T-helper 2 cell treated with Interferon-gamma antibody and Interleukin-4, amounts not matched to agents 5 μg/mL and 100 μg/mL, for 36 hours (primary cell): ENCODE measurements around the gene OTULINL.

Experiments
- DNase-seq: peaks from one replicate; pipeline ENCODE4 v3.0.0; 2021; ENCODE audit warnings: low spot score
- H3K27ac Mint-ChIP-seq: one replicate; pipeline ENCODE4 v1.8.0; 2021; ENCODE audit warnings: mild to moderate bottlenecking, mixed read lengths
- H3K27me3 Mint-ChIP-seq: one replicate; pipeline ENCODE4 v1.8.0; 2021; ENCODE audit warnings: low read depth, mixed read lengths
- H3K36me3 Mint-ChIP-seq: one replicate; pipeline ENCODE4 v1.8.0; 2021; ENCODE audit warnings: low read depth, mixed read lengths
- H3K4me1 Mint-ChIP-seq: one replicate; pipeline ENCODE4 v1.8.0; 2021; ENCODE audit warnings: low read depth, mixed read lengths
- H3K4me3 Mint-ChIP-seq: one replicate; pipeline ENCODE4 v1.8.0; 2022; ENCODE audit warnings: mild to moderate bottlenecking, moderate library complexity, mixed read lengths
- H3K9me3 Mint-ChIP-seq: one replicate; pipeline ENCODE4 v1.8.0; 2021; ENCODE audit warnings: mixed read lengths

The OTULINL gene

GRCh38 chr5:14581891-14582796 lies 552 bp downstream of the OTULINL start:
- Mint-ChIP-seq H3K4me3 (peak overlapping the region; percentile 86), H3K9me3 (no peaks in the 10 kb centered on the region), H3K27me3 (peaks cover 22% of the 10 kb centered on the region), H3K27ac (peak overlapping the region; percentile 78), H3K4me1 (peaks cover 38% of the 10 kb centered on the region), H3K36me3 (peaks cover 32% of the 10 kb centered on the region)
- peak; percentile 79 for DNase-seq

- H3K27me3 Mint-ChIP-seq, result peaks cover 22% of the 10 kb centered on the region
- peaks cover 34% of the 10 kb centered on the region for H3K36me3 Mint-ChIP-seq
- no peak for DNase-seq
- no peaks in the 10 kb centered on the region for H3K9me3 Mint-ChIP-seq
- H3K4me1 Mint-ChIP-seq, result peaks cover 43% of the 10 kb centered on the region
- peak overlapping the region; percentile 86 for H3K4me3 Mint-ChIP-seq
- no peak overlapping the region for H3K27ac Mint-ChIP-seq
Observed at GRCh38 chr5:14582797-14583137, 1.2 kb downstream of the OTULINL start.

DNA sequence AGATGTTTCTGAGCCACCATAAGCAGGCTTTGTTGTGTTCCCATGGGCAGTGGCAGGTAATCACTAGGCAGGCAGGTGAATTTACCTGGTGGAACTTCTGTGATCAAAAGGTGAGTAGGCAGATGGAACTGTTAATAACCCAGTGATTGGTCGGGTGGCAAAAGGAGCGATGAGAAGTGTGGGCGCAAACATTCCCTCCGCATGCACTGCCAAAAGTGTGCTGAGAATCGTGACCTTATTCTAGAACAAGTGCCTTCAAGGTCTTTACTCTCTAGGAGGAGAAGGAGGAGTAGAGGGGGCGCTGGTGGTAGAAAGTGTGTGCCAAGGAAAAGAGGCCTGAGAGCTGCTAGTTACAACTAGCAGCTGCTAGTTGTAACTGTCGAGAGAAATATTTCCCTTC lies 3.3 kb downstream of the OTULINL start:
- Mint-ChIP-seq H3K4me1 (peaks cover 56% of the 10 kb centered on the region), H3K36me3 (peaks cover 48% of the 10 kb centered on the region)
- no peak for DNase-seq

DNA sequence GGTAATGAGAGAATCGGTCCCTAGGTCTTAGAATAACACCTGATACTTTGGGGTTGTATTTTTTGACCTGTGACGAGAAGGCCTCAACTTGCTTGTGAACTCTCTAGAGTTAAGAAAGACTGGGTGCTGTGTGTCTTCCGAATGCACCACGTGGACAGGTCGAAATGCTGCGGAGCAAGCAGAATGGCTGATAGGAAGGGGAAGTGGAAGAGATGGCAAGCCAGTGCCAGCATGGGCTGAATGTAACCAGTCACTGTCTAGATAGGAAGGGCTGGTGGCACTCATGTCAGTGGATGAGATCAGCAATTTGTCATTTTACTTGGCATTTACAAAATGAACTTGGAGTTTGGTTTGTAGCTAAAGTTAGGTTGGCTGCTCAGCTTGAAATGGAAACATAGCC lies 5.6 kb downstream of the OTULINL start:
- Mint-ChIP-seq H3K9me3 (no peaks in the 10 kb centered on the region), H3K27ac (no peak overlapping the region), H3K36me3 (peaks cover 56% of the 10 kb centered on the region), H3K4me1 (peaks cover 71% of the 10 kb centered on the region), H3K4me3 (no peak overlapping the region), H3K27me3 (no peaks in the 10 kb centered on the region)
- no peak for DNase-seq

More for the DNA sequence above, 3.3 kb downstream of the OTULINL start:
- no peaks in the 10 kb centered on the region for H3K9me3 Mint-ChIP-seq
- peaks cover 8% of the 10 kb centered on the region for H3K27me3 Mint-ChIP-seq
- peak overlapping the region; percentile 2 for H3K4me3 Mint-ChIP-seq
- H3K27ac Mint-ChIP-seq, result no peak overlapping the region

GRCh38 chr5:14588145-14588544 lies 6.6 kb downstream of the OTULINL start:
- Mint-ChIP-seq H3K27ac (no peak overlapping the region), H3K4me1 (peaks cover 74% of the 10 kb centered on the region)

DNA sequence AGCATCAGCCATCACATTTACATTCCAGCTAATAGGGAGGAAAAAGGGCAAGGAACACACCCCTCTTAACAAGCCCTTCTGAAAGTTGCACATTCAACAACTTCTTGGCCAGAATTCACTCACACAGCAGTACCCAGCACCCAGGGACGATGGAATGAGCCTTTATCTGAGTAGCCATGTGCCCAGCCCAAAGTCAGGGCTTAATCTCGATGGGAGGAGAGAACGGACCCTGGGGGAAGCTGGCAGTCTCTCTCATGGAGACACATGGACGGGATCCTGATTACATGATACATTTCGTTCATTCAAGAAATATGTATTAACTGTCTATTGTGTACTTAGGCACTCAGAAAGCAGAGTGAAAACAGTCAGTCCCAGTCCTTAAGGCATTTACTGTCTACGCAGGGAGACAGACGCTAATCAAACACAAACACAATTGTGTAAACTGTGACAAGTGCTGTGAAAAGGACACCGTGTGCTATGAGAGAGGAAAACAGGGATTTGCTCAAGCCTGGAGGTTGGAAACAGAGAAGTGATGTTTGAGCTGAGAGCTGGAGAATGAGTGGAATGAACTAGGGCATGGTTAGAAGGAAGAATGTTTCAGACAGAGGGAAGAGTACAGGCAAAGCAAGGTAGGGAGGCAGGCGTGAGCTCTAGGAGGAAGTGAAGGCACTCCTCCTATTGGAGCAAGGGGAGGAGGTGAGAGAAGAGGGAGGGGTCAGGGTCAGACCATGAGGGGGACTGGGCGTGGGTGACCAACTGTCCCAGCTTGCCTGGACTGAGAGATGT lies 7.4 kb downstream of the OTULINL start:
- H3K4me1 Mint-ChIP-seq, result peaks cover 75% of the 10 kb centered on the region
- no peak for DNase-seq
- H3K27ac Mint-ChIP-seq, result peak overlapping the region; percentile 26
- peaks cover 60% of the 10 kb centered on the region for H3K36me3 Mint-ChIP-seq
- H3K9me3 Mint-ChIP-seq, result no peaks in the 10 kb centered on the region
- no peaks in the 10 kb centered on the region for H3K27me3 Mint-ChIP-seq
- no peak overlapping the region for H3K4me3 Mint-ChIP-seq

More at GRCh38 chr5:14588145-14588544, 6.6 kb downstream of the OTULINL start:
- Mint-ChIP-seq H3K27me3 (no peaks in the 10 kb centered on the region), H3K36me3 (peaks cover 64% of the 10 kb centered on the region), H3K4me3 (no peak overlapping the region), H3K9me3 (no peaks in the 10 kb centered on the region)
- DNase-seq, result no peak

DNA sequence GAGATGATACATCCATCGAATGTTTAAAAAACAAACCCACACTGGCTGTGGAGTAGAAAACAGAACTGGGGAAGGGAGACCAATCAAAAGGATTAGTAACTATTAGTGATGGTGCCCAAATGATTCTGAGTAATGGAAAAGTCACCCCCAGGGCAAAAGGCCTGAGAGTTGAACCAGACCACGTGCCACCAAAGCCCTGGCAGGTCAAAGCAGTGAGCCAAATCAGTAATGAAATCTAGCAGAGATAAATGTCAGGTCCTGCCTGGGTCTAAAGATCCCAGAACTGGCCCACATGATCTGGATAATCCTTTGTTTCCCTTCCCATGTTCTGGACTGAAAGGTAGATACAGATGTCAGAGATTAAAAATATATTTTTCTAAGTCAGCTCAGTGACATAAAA lies 9.4 kb downstream of the OTULINL start:
- DNase-seq, result no peak
- Mint-ChIP-seq H3K36me3 (peaks cover 47% of the 10 kb centered on the region), H3K4me3 (peak overlapping the region; percentile 30), H3K9me3 (no peaks in the 10 kb centered on the region), H3K27me3 (no peaks in the 10 kb centered on the region), H3K27ac (peak overlapping the region; percentile 40), H3K4me1 (peaks cover 76% of the 10 kb centered on the region)

- H3K36me3 Mint-ChIP-seq, result peaks cover 47% of the 10 kb centered on the region
- H3K27me3 Mint-ChIP-seq, result no peaks in the 10 kb centered on the region
- peaks cover 81% of the 10 kb centered on the region for H3K4me1 Mint-ChIP-seq
- no peak for DNase-seq
- no peak overlapping the region for H3K27ac Mint-ChIP-seq
- H3K9me3 Mint-ChIP-seq, result no peaks in the 10 kb centered on the region
- peak overlapping the region; percentile 16 for H3K4me3 Mint-ChIP-seq
Observed at GRCh38 chr5:14591548-14591947, 10.0 kb downstream of the OTULINL start.

DNA sequence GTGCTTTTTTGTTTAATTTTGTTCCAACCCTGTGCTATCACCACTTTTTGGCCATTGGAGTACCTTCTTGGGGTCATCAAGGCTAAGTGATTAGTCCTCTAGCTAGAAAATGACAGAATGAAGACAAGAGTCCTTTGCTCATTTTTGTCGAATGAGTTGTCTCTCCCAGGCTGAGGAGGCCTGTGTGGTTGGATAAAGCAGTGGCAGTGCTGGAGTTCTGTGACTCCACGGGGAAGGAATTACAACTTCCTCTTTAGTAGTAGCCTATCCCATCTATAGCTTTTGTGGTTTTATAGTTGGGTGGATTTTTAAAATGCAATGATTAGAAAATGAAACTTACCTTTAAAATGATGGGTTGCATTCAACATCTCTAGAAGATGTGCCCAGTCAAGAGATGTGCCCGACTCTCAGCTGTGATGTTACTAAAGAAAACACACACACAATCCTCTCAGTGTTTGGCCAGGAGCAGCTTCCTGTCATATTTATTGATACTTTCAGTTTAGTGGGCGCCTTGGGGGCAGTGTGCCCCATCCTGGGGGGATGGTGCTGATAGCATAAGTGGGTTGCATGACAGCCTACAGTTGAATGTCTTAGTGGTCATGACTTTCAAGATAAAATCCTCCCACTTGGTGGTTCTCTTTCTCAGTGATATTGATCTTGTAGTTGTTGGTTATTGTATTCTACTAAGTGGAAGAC lies 11.9 kb downstream of the OTULINL start:
- Mint-ChIP-seq H3K27me3 (no peaks in the 10 kb centered on the region), H3K36me3 (peaks cover 49% of the 10 kb centered on the region), H3K27ac (peak overlapping the region; percentile 99), H3K4me3 (peak overlapping the region; percentile 85), H3K9me3 (no peaks in the 10 kb centered on the region), H3K4me1 (peaks cover 86% of the 10 kb centered on the region)
- peak; percentile 68 for DNase-seq

- Mint-ChIP-seq H3K36me3 (peaks cover 42% of the 10 kb centered on the region), H3K27me3 (no peaks in the 10 kb centered on the region), H3K27ac (peak overlapping the region; percentile 99), H3K4me3 (peak overlapping the region; percentile 85), H3K4me1 (peaks cover 80% of the 10 kb centered on the region), H3K9me3 (no peaks in the 10 kb centered on the region)
- no peak for DNase-seq
Observed at GRCh38 chr5:14594378-14595074, 12.9 kb downstream of the OTULINL start.

DNA sequence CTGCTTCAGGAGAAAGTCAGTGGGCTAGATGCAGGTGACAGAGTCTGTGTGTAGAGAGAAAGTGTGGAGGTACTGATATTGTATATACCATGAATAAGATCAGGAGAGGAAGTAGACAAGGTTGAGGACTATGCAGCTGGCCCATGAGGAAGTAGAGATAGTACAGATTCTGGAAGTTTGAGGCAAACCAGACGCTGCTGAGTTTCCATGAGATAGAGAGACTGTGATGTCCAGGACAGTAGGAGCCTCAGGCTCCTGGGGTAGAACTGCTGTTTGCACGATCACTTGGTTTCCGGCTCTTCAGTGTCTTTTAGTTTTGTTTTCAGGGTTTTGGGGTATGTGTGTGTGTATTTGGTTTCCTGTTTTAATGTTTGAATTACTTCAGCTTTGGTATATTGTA lies 13.6 kb downstream of the OTULINL start:
- peak; percentile 69 for DNase-seq
- H3K9me3 Mint-ChIP-seq, result peaks cover 4% of the 10 kb centered on the region
- H3K27me3 Mint-ChIP-seq, result no peaks in the 10 kb centered on the region
- H3K4me1 Mint-ChIP-seq, result peaks cover 84% of the 10 kb centered on the region
- H3K27ac Mint-ChIP-seq, result peak overlapping the region; percentile 99
- H3K4me3 Mint-ChIP-seq, result peak overlapping the region; percentile 85
- peaks cover 49% of the 10 kb centered on the region for H3K36me3 Mint-ChIP-seq

GRCh38 chr5:14595891-14596290 lies 14.3 kb downstream of the OTULINL start:
- H3K9me3 Mint-ChIP-seq, result peaks cover 8% of the 10 kb centered on the region
- H3K4me3 Mint-ChIP-seq, result peak overlapping the region; percentile 85
- H3K27me3 Mint-ChIP-seq, result no peaks in the 10 kb centered on the region
- H3K27ac Mint-ChIP-seq, result peak overlapping the region; percentile 99
- no peak for DNase-seq
- peaks cover 49% of the 10 kb centered on the region for H3K36me3 Mint-ChIP-seq
- H3K4me1 Mint-ChIP-seq, result peaks cover 81% of the 10 kb centered on the region

DNA sequence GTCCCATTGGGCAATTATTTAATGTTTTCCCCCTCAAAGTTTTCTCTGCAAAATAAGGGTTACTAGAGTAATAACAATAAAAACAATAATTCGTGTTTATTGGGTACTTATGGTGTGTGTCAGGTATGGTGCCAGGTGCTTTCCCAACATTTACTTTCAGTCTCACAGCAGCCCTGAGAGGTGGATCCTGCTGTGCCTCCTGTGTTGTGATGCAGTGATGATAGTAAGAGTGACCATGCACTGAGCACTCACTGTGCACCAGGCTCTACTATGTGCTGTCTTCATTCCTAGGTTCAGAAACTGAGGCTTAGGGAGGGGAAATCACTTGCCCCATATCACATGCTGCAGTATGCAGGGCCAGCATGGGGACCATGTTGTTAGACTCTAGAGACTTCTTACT lies 15.5 kb downstream of the OTULINL start:
- no peaks in the 10 kb centered on the region for H3K27me3 Mint-ChIP-seq
- DNase-seq, result no peak
- H3K36me3 Mint-ChIP-seq, result peaks cover 57% of the 10 kb centered on the region
- H3K9me3 Mint-ChIP-seq, result peaks cover 8% of the 10 kb centered on the region
- H3K4me1 Mint-ChIP-seq, result peaks cover 72% of the 10 kb centered on the region
- H3K27ac Mint-ChIP-seq, result peak overlapping the region; percentile 99
- H3K4me3 Mint-ChIP-seq, result peak overlapping the region; percentile 85
